ENCODE data around the gene TAF1D.

DNA sequence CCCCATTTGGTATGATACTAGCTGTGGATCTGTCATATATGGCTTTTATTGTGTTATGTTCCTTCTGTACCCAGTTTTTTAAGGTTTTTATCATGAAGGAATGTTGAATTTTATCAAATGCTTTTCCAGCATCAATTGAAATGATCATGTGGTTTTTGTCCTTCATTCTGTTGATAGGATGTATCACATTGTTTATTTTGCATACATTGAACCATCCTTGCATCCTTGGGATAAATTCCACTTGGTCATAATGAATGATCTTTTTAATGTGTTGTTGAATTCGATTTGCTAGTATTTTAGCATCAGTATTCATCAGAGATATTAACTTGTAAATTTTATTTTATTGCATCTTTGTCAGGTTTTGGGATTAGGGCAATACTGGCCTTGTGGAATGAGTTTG lies 31.1 kb downstream of the TAF1D start:
- no peak for TF ChIP-seq POLR2A (IDR thresholded peaks at IDR 0.05; ENCODE audit: extremely low read depth, insufficient read length)
- TF ChIP-seq, protein P1, sequence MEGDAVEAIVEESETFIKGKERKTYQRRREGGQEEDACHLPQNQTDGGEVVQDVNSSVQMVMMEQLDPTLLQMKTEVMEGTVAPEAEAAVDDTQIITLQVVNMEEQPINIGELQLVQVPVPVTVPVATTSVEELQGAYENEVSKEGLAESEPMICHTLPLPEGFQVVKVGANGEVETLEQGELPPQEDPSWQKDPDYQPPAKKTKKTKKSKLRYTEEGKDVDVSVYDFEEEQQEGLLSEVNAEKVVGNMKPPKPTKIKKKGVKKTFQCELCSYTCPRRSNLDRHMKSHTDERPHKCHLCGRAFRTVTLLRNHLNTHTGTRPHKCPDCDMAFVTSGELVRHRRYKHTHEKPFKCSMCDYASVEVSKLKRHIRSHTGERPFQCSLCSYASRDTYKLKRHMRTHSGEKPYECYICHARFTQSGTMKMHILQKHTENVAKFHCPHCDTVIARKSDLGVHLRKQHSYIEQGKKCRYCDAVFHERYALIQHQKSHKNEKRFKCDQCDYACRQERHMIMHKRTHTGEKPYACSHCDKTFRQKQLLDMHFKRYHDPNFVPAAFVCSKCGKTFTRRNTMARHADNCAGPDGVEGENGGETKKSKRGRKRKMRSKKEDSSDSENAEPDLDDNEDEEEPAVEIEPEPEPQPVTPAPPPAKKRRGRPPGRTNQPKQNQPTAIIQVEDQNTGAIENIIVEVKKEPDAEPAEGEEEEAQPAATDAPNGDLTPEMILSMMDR (IDR thresholded peaks at IDR 0.05; ENCODE audit: low read depth, low read length), result no peak
- TF ChIP-seq, protein P2, sequence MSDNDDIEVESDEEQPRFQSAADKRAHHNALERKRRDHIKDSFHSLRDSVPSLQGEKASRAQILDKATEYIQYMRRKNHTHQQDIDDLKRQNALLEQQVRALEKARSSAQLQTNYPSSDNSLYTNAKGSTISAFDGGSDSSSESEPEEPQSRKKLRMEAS (IDR thresholded peaks at IDR 0.05; ENCODE audit: low read depth, low read length), result no peak
- no peak for TF ChIP-seq MYC (IDR thresholded peaks at IDR 0.05; ENCODE audit: low read depth, low read length)
